GM23248 (cell line): ENCODE measurements around the gene SUN1. TPM values are rescaled to one million over a fixed set of nuclear protein-coding genes. Genes with fewer than 3 reads are reported as not detected.

Experiments used
- DNase-seq: peaks from one replicate; pipeline ENCODE4 v3.0.0-alpha.2; 2015
- H2AFZ ChIP-seq: fragments of 200-600 bp; sonication (generic); 2 replicates; pipeline ENCODE4 v1.6.1; 2016; ENCODE audit warnings: antibody characterized with exemption
- H3F3A ChIP-seq: fragments of 200-600 bp; sonication (generic); 2 replicates; pipeline ENCODE4 v1.6.1; 2016; ENCODE audit warnings: mild to moderate bottlenecking, antibody characterized with exemption, mixed run types; ENCODE audit not compliant: insufficient read depth
- H3K27ac ChIP-seq: fragments of 200-600 bp; sonication (generic); 2 replicates; pipeline ENCODE4 v1.5.1; 2016; ENCODE audit warnings: mild to moderate bottlenecking
- H3K27me3 ChIP-seq: fragments of 200-600 bp; sonication (generic); replicated peaks from 2 replicates; pipeline ENCODE4 v1.6.1; 2016; ENCODE audit warnings: mild to moderate bottlenecking; ENCODE audit not compliant: insufficient read depth
- H3K36me3 ChIP-seq: fragments of 200-600 bp; sonication (generic); 2 replicates; pipeline ENCODE4 v1.6.1; 2016; ENCODE audit warnings: low read depth, mild to moderate bottlenecking
- H3K4me1 ChIP-seq: fragments of 200-600 bp; sonication (generic); 2 replicates; pipeline ENCODE4 v1.6.1; 2016; ENCODE audit warnings: mild to moderate bottlenecking; ENCODE audit not compliant: insufficient read depth
- H3K4me2 ChIP-seq: fragments of 200-600 bp; sonication (generic); one replicate; pipeline ENCODE4 v1.6.1; 2016; ENCODE audit warnings: mild to moderate bottlenecking; ENCODE audit not compliant: unreplicated experiment
- H3K4me3 ChIP-seq: fragments of 200-600 bp; sonication (generic); 2 replicates; pipeline ENCODE4 v1.5.1; 2016; ENCODE audit warnings: mild to moderate bottlenecking
- H3K79me2 ChIP-seq: fragments of 200-600 bp; sonication (generic); 2 replicates; pipeline ENCODE4 v1.6.1; 2016; ENCODE audit warnings: mild to moderate bottlenecking; ENCODE audit not compliant: insufficient read depth
- H3K9ac ChIP-seq: fragments of 200-600 bp; sonication (generic); 2 replicates; pipeline ENCODE4 v1.6.1; 2016; ENCODE audit warnings: mild to moderate bottlenecking
- H3K9me2 ChIP-seq: fragments of 200-600 bp; sonication (generic); 2 replicates; pipeline ENCODE4 v1.6.1; 2016; ENCODE audit warnings: mixed run types, mild to moderate bottlenecking, moderate library complexity; ENCODE audit not compliant: insufficient read depth
- H3K9me3 ChIP-seq: fragments of 200-600 bp; sonication (generic); one replicate; pipeline ENCODE4 v1.6.1; 2017; ENCODE audit warnings: low read depth
- H4K20me1 ChIP-seq: fragments of 200-600 bp; sonication (generic); 2 replicates; pipeline ENCODE4 v1.6.0; 2016; ENCODE audit not compliant: insufficient read depth
- EZH2 ChIP-seq: fragments of 200-600 bp; sonication (generic); IDR thresholded peaks from 2 replicates; pipeline ENCODE4 v1.6.1; 2018; ENCODE audit warnings: antibody characterized with exemption, mild to moderate bottlenecking; ENCODE audit not compliant: insufficient read depth, poor library complexity, severe bottlenecking
- EZH2phosphoT487 ChIP-seq: fragments of 200-600 bp; sonication (generic); IDR thresholded peaks from 2 replicates; pipeline ENCODE4 v1.6.1; 2018; ENCODE audit warnings: antibody characterized with exemption, moderate library complexity, mild to moderate bottlenecking, low read depth; ENCODE audit not compliant: insufficient read depth
- WGBS, 2 experiments: methylation state at CpG; one replicate each; pipeline ENCODE4 v1.1.6; 2015 to 2017; ENCODE audit warnings: low lambda C conversion rate in 2 of 2, low coverage in 1 of 2; ENCODE audit errors: missing lambda C conversion rate in 2 of 2; 5-methylcytosine and 5-hydroxymethylcytosine counted together
- in situ Hi-C: fragments of 300-500 bp; cut with MboI; formaldehyde crosslinking; loops from 2 replicates; pipeline ENCODE4 v1.15.0; 2020
- polyA plus RNA-seq: library from polyadenylated mRNA; unstranded; fragments of >200 nt; fragmentation: Nextera tagmentation; extraction: Ambion mirVana; gene quantifications from 2 replicates; pipeline ENCODE4 v1.2.1, GENCODE V29; 2016
- total RNA-seq: library from RNA; depleted of rRNA; stranded (reverse); fragments of >200 nt; shearing (Covaris generic); gene quantifications from 2 replicates; pipeline ENCODE4 v1.2.3, GENCODE V29; 2014

SUN1 gene
- total and polyA plus RNA-seq, 2 experiments from 2014 or later: 74.0 to 104 TPM

GRCh38 chr7:892648-893593, 60.6 kb downstream of the SUN1 start:
- Histone ChIP-seq H3K4me1 (no peaks in the 10 kb centered on the region), H3K27me3 (no peaks in the 10 kb centered on the region), H3K4me2 (no peak overlapping the region), H3K27ac (no peak overlapping the region), H3K9me2 (no peaks in the 10 kb centered on the region), H3K79me2 (no peaks in the 10 kb centered on the region), H3K4me3 (no peak overlapping the region), H2AFZ (no peak overlapping the region), H3K9me3 (no peaks in the 10 kb centered on the region), H4K20me1 (no peaks in the 10 kb centered on the region), H3K36me3 (no peaks in the 10 kb centered on the region; the same call in 1 of the 2 replicates), H3F3A (no peaks in the 10 kb centered on the region), H3K9ac (no peak overlapping the region)
- in situ Hi-C loops: no loop called here
- WGBS, 2 experiments: 96 to 97% methylated on average over 15 to 48 of the region's 48 CpGs
- DNase-seq: no peak
- TF ChIP-seq EZH2 (no peak), EZH2phosphoT487 (no peak)

GRCh38 chr7:893686-894085, 61.4 kb downstream of the SUN1 start:
- DNase-seq: no peak
- Histone ChIP-seq H2AFZ (no peak overlapping the region), H3K36me3 (no peaks in the 10 kb centered on the region; the same call in 1 of the 2 replicates), H3K79me2 (no peaks in the 10 kb centered on the region), H3K9me3 (no peaks in the 10 kb centered on the region), H3K4me3 (no peak overlapping the region), H3F3A (no peaks in the 10 kb centered on the region), H3K27me3 (no peaks in the 10 kb centered on the region), H3K9me2 (no peaks in the 10 kb centered on the region), H4K20me1 (no peaks in the 10 kb centered on the region), H3K4me2 (no peak overlapping the region), H3K9ac (no peak overlapping the region), H3K4me1 (no peaks in the 10 kb centered on the region), H3K27ac (no peak overlapping the region)
- 89 to 95% methylated on average over 14 to 19 of the region's 19 CpGs for WGBS, 2 experiments
- in situ Hi-C loops: no loop called here
- TF ChIP-seq EZH2: no peak
- no peak for TF ChIP-seq EZH2phosphoT487

GRCh38 chr7:894164-894867, 62.0 kb downstream of the SUN1 start:
- H3K4me1 ChIP-seq: no peaks in the 10 kb centered on the region
- H3K9ac ChIP-seq: no peak overlapping the region
- WGBS, 2 experiments: 91 to 92% methylated on average over 38 of the region's 40 CpGs
- no peak overlapping the region for H3K4me2 ChIP-seq
- no peaks in the 10 kb centered on the region; the same call in 1 of the 2 replicates for H3K36me3 ChIP-seq
- no peaks in the 10 kb centered on the region for H3K9me2 ChIP-seq
- no peaks in the 10 kb centered on the region for H4K20me1 ChIP-seq
- in situ Hi-C loops: no loop called here
- H2AFZ ChIP-seq: no peak overlapping the region
- DNase-seq: no peak
- H3K27ac ChIP-seq: no peak overlapping the region
- no peaks in the 10 kb centered on the region for H3K27me3 ChIP-seq
- no peaks in the 10 kb centered on the region for H3K79me2 ChIP-seq
- TF ChIP-seq EZH2 (no peak), EZH2phosphoT487 (no peak)
- H3F3A ChIP-seq: no peaks in the 10 kb centered on the region
- H3K4me3 ChIP-seq: no peak overlapping the region
- no peaks in the 10 kb centered on the region for H3K9me3 ChIP-seq

GRCh38 chr7:894927-895450, 62.7 kb downstream of the SUN1 start:
- TF ChIP-seq EZH2phosphoT487 (no peak), EZH2 (no peak)
- Histone ChIP-seq H3K9me3 (no peaks in the 10 kb centered on the region), H3K27me3 (no peaks in the 10 kb centered on the region), H4K20me1 (no peaks in the 10 kb centered on the region), H3F3A (no peaks in the 10 kb centered on the region), H3K9ac (no peak overlapping the region), H3K9me2 (no peaks in the 10 kb centered on the region), H3K4me1 (no peaks in the 10 kb centered on the region), H3K4me2 (no peak overlapping the region), H2AFZ (no peak overlapping the region), H3K36me3 (no peaks in the 10 kb centered on the region; the same call in 1 of the 2 replicates), H3K4me3 (no peak overlapping the region), H3K27ac (no peak overlapping the region), H3K79me2 (no peaks in the 10 kb centered on the region)
- DNase-seq: no peak
- 91 to 92% methylated on average over 21 of the region's 21 CpGs for WGBS, 2 experiments
- in situ Hi-C loops: no loop called here
